ENCODE measurements around the gene EEF1A2. TPM values are rescaled to one million over a fixed set of nuclear protein-coding genes. Genes with fewer than 3 reads are reported as not detected.

Gene EEF1A2
- total and polyA plus RNA-seq, 2 of the 4 experiments (the other 2 are of a cell fraction) = 1.3 to 4.6 TPM

- no peak overlapping the region for H4K8ac ChIP-seq (ENCODE audit: low read depth in 2 of 2, low read length in 2 of 2)
- WGBS, 2 experiments (ENCODE audit: extremely low coverage in 2 of 2, insufficient read length in 1 of 2) = 40% methylated on average over 4 of the region's 22 CpGs; no CpG with 5 or more reads in 1 of the 2 experiments
- H2BK5ac ChIP-seq (ENCODE audit: low read depth, low read length, poor library complexity, severe bottlenecking) = no peak overlapping the region
- H3K56ac ChIP-seq (ENCODE audit: extremely low read depth, insufficient read depth, low read length) = no peak overlapping the region
- no peak overlapping the region for H2BK120ac ChIP-seq (ENCODE audit: low read depth, low read length)
- H3K9ac ChIP-seq (ENCODE audit: low read depth, low read length) = no peak overlapping the region
- no peak for DNase-seq
- no peak overlapping the region for H3K23ac ChIP-seq (ENCODE audit: low read depth, low read length)
- no peaks in the 10 kb centered on the region for H3K9me1 ChIP-seq (ENCODE audit: insufficient read depth, low read length)
- H3K79me1 ChIP-seq (ENCODE audit: low read depth in 1 of 2, low read length in 2 of 2) = no peaks in the 10 kb centered on the region
- H3K36me3 ChIP-seq (ENCODE audit: control insufficient read depth, insufficient read depth, low read length) = no peaks in the 10 kb centered on the region
- H2BK20ac ChIP-seq (ENCODE audit: low read depth, low read length) = no peak overlapping the region
- CTCF ChIA-PET = no interaction called here
- no peak overlapping the region for H3K14ac ChIP-seq (replicated peaks; ENCODE audit: low read depth, low read length)
- in situ Hi-C loops (cut with MboI; ENCODE audit: low sequenced_read_pairs) = no loop called here
- H2AK9ac ChIP-seq (replicated peaks; ENCODE audit: low read depth, low read length, poor library complexity) = no peak overlapping the region
- no peak overlapping the region for H3K18ac ChIP-seq (ENCODE audit: low read depth, low read length)
- dilution Hi-C loops (cut with HindIII; ENCODE audit: low sequenced_read_pairs, unreplicated experiment) = no loop called here
- no peak overlapping the region for H3K4me3 ChIP-seq (ENCODE audit: insufficient read depth, low read depth, low read length)
- H3K27me3 ChIP-seq (ENCODE audit: control insufficient read depth, insufficient read depth, low read length) = peaks cover 50% of the 10 kb centered on the region
- no peak overlapping the region for H2AFZ ChIP-seq (replicated peaks; ENCODE audit: low read length, poor library complexity)
- no peaks in the 10 kb centered on the region for H3K9me3 ChIP-seq (ENCODE audit: control insufficient read depth, insufficient read depth, low read length)
- no peaks in the 10 kb centered on the region for H4K20me1 ChIP-seq (ENCODE audit: insufficient read depth, low read length)
- no peak overlapping the region for H2AK5ac ChIP-seq (ENCODE audit: low read depth, low read length)
- no peak overlapping the region for H4K91ac ChIP-seq (ENCODE audit: insufficient read depth, low read depth, low read length)
- no peak overlapping the region for H3K27ac ChIP-seq (ENCODE audit: insufficient read depth, low read length)
- TF ChIP-seq MXI1 (IDR thresholded peaks at IDR 0.05; ENCODE audit: borderline replicate concordance, low read depth, low read length) = no peak
- TF ChIP-seq POLR2A (IDR thresholded peaks at IDR 0.05; ENCODE audit: low read depth, low read length) = no peak
- no peak for TF ChIP-seq CEBPB (IDR thresholded peaks at IDR 0.05; ENCODE audit: low read depth, low read length)
- TF ChIP-seq MAFK (IDR thresholded peaks at IDR 0.05; ENCODE audit: low read depth, low read length) = no peak
- no peak for TF ChIP-seq RCOR1 (IDR thresholded peaks at IDR 0.05; ENCODE audit: insufficient replicate concordance, low read length)
- no peak for ATAC-seq (ENCODE audit: low read depth)
- H3K4me2 ChIP-seq (ENCODE audit: low read depth, low read length) = no peak overlapping the region
- POLR2A ChIA-PET (ENCODE audit: unreplicated experiment) = no interaction called here
- intact Hi-C loops (cut with micrococcal nuclease) = no loop called here
- no peak overlapping the region for H4K5ac ChIP-seq (ENCODE audit: low read depth, low read length)
- no peak overlapping the region for H3K4ac ChIP-seq (ENCODE audit: low read depth, low read length)
- no peak overlapping the region for H2BK15ac ChIP-seq (ENCODE audit: low read depth, low read length)
- no TSS peak for BruUV-seq (replicated peaks)
- no peaks in the 10 kb centered on the region for H3K4me1 ChIP-seq (ENCODE audit: control insufficient read depth, insufficient read depth, low read length)
Measured at GRCh38 chr20:63463400-63464288, 35.2 kb downstream of the EEF1A2 start.

Data from IMR-90 (cell line).